GM19238 (cell line): ENCODE results near the gene TBX5.

ENCODE experiments used
- DNase-seq: peaks from one replicate; pipeline ENCODE4 v3.0.0; 2011; ENCODE audit warnings: low spot score; ENCODE audit not compliant: insufficient read length

TBX5 gene

GRCh38 chr12:114406316-114406983 is 506 bp upstream of the TBX5 start:
- DNase-seq: no peak

GRCh38 chr12:114404926-114405518 is 922 bp downstream of the TBX5 start:
- DNase-seq: no peak

GRCh38 chr12:114404083-114404925 is 1.6 kb downstream of the TBX5 start:
- no peak for DNase-seq

- no peak for DNase-seq
Observed at GRCh38 chr12:114403690-114404066, 2.3 kb downstream of the TBX5 start.

GRCh38 chr12:114403011-114403689 is 2.8 kb downstream of the TBX5 start:
- no peak for DNase-seq

- no peak for DNase-seq
Observed at GRCh38 chr12:114402084-114402717, 3.7 kb downstream of the TBX5 start.

- no peak for DNase-seq
Observed at GRCh38 chr12:114401328-114402083, 4.4 kb downstream of the TBX5 start.

- DNase-seq: no peak
Observed at GRCh38 chr12:114400925-114401324, 5.0 kb downstream of the TBX5 start.

- DNase-seq: no peak
Observed at GRCh38 chr12:114400361-114400811, 5.6 kb downstream of the TBX5 start.

- DNase-seq: no peak
Observed at GRCh38 chr12:114399664-114400211, 6.2 kb downstream of the TBX5 start.

GRCh38 chr12:114397978-114398881 is 7.7 kb downstream of the TBX5 start:
- no peak for DNase-seq

- no peak for DNase-seq
Observed at GRCh38 chr12:114396869-114397719, 8.8 kb downstream of the TBX5 start.

GRCh38 chr12:114396153-114396868 is 9.6 kb downstream of the TBX5 start:
- DNase-seq: no peak

- no peak for DNase-seq
Observed at GRCh38 chr12:114395755-114396152, 10.2 kb downstream of the TBX5 start.

- no peak for DNase-seq
Observed at GRCh38 chr12:114395233-114395632, 10.7 kb downstream of the TBX5 start.

GRCh38 chr12:114393569-114393968 is 12.4 kb downstream of the TBX5 start:
- DNase-seq: no peak

- no peak for DNase-seq
Observed at GRCh38 chr12:114392909-114393308, 13.0 kb downstream of the TBX5 start.

- no peak for DNase-seq
Observed at GRCh38 chr12:114391088-114391487, 14.9 kb downstream of the TBX5 start.
